ENCODE measurements around the gene TMEM217.

Gene TMEM217

DNA sequence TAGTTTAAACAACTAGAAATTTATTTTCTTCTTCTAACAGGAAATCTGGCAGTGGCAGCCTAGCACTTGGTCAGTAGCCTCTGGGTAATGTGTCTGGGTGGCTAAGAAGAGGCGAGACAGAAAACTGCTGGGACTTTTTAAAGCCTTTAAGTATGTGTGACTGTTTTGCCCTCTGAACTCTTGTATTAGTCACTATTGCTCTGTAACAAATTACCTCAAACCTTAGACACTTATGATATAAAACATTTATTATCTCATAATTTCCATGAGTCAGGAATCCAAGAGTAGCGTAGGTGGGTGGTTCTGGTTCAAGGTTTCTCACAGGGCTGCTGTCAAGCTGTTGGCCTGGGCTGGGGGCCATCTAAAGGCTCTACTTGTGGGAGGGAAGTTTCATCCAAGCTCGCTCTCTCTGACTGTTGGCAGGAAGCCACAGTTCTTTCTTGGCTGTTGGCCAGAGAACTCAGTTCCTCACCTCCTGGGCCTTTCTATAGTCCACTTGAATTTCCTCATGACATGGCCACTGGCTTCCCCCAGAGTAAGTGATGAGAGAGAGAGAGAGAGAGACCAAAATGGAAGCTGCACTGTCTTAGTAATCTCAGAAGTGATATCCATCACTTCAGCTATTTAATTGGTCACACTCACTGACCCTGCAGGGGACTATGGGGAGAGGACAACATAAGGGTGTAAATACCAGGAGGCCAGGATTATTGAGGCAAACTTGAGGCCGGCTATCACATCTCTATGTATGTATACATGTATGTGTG is 17.8 kb downstream of the TMEM217 start (continued):
- TF ChIP-seq ZNF639 (tag by site-specific recombination; IDR thresholded peaks at IDR 0.05) (peak; percentile 69; the same call in 1 of the 2 replicates), ZNF248 (tag by site-specific recombination; IDR thresholded peaks at IDR 0.05) (no peak), PRDM4 (tag by site-specific recombination; IDR thresholded peaks at IDR 0.05) (no peak), ZBTB1 (tag by site-specific recombination; IDR thresholded peaks at IDR 0.05) (no peak), ZNF837 (tag by site-specific recombination; IDR thresholded peaks at IDR 0.05) (no peak), ZNF391 (tag by site-specific recombination; IDR thresholded peaks at IDR 0.05; ENCODE audit: borderline replicate concordance, low read depth) (no peak), ZNF146 (tag by site-specific recombination; IDR thresholded peaks at IDR 0.05) (no peak), ZNF214 (tag by site-specific recombination; IDR thresholded peaks at IDR 0.05; ENCODE audit: borderline replicate concordance) (no peak; the same call in 1 of the 2 replicates), SALL2 (tag by site-specific recombination; IDR thresholded peaks at IDR 0.05; ENCODE audit: borderline replicate concordance) (no peak), ZNF670 (tag by site-specific recombination; IDR thresholded peaks at IDR 0.05; ENCODE audit: low read depth) (no peak), ZNF596 (tag by site-specific recombination; IDR thresholded peaks at IDR 0.05) (peak; percentile 62), ZNF692 (tag by site-specific recombination; IDR thresholded peaks at IDR 0.05) (peak; percentile 59; the same call in 1 of the 2 replicates), GLIS1 (tag by site-specific recombination; IDR thresholded peaks at IDR 0.05) (peak; percentile 66), ZNF768 (tag by site-specific recombination; IDR thresholded peaks at IDR 0.05) (no peak), ZNF600 (tag by site-specific recombination; IDR thresholded peaks at IDR 0.05) (peak; percentile 64; the same call in 1 of the 2 replicates), MEIS1 (CRISPR knock-in tag; IDR thresholded peaks at IDR 0.05; ENCODE audit: borderline replicate concordance) (no peak), ZNF26 (tag by site-specific recombination; IDR thresholded peaks at IDR 0.05) (no peak), ZNF404 (tag by site-specific recombination; IDR thresholded peaks at IDR 0.05) (no peak), ZNF610 (tag by site-specific recombination; IDR thresholded peaks at IDR 0.05; ENCODE audit: borderline replicate concordance) (peak; percentile 49; the same call in 1 of the 2 replicates), PRDM10 (tag by site-specific recombination; IDR thresholded peaks at IDR 0.05) (peak; percentile 81), GLI4 (tag by site-specific recombination; IDR thresholded peaks at IDR 0.05) (no peak), TCF7L2 (IDR thresholded peaks at IDR 0.05; ENCODE audit: borderline replicate concordance, low read depth, low read length) (no peak), ATF2 (tag by site-specific recombination; IDR thresholded peaks at IDR 0.05; ENCODE audit: low read depth) (peak; percentile 53), ZNF239 (tag by site-specific recombination; IDR thresholded peaks at IDR 0.05) (no peak), ZFP3 (tag by site-specific recombination; IDR thresholded peaks at IDR 0.05; ENCODE audit: low read depth) (no peak), ZNF23 (tag by site-specific recombination; IDR thresholded peaks at IDR 0.05; ENCODE audit: borderline replicate concordance) (no peak), ZNF24 (tag by site-specific recombination; IDR thresholded peaks at IDR 0.05) (peak; percentile 53; the same call in 1 of the 2 replicates)
